Central memory CD8-positive, alpha-beta T cell (primary cell): Measurements from ENCODE around the gene BST1.
A peak's percentile ranks its signal among the peaks of the same experiment; 100 is the strongest.

Experiments used
- ATAC-seq: fragments of 150-1000 bp; cut with Tn5 transposase; replicated peaks from 2 replicates; pipeline ENCODE4 v1.10.0; 2022; ENCODE audit warnings: mild to moderate bottlenecking, moderate FRiP score, moderate number of reproducible peaks; ENCODE audit not compliant: poor library complexity, severe bottlenecking; ENCODE audit errors: extremely low read depth
- DNase-seq, 2 donors: peaks; one replicate each; pipeline ENCODE4 v3.0.0; 2021; ENCODE audit warnings: low spot score in 2 of 2
- H3K27ac Mint-ChIP-seq: one replicate; pipeline ENCODE4 v1.8.0; 2022; ENCODE audit warnings: low read depth, mild to moderate bottlenecking, moderate library complexity, mixed read lengths
- H3K27me3 Mint-ChIP-seq: one replicate; pipeline ENCODE4 v1.8.0; 2022; ENCODE audit warnings: mixed read lengths
- H3K36me3 Mint-ChIP-seq: one replicate; pipeline ENCODE4 v1.8.0; 2022; ENCODE audit warnings: mild to moderate bottlenecking, moderate library complexity, mixed read lengths; ENCODE audit not compliant: insufficient read depth
- H3K4me1 Mint-ChIP-seq: one replicate; pipeline ENCODE4 v1.8.0; 2022; ENCODE audit warnings: mixed read lengths
- H3K4me3 Mint-ChIP-seq: one replicate; pipeline ENCODE4 v1.8.0; 2022; ENCODE audit warnings: mild to moderate bottlenecking, moderate library complexity, mixed read lengths
- H3K9me3 Mint-ChIP-seq: one replicate; pipeline ENCODE4 v1.8.0; 2022; ENCODE audit warnings: mixed read lengths

The BST1 gene

GRCh38 chr4:15765910-15766697 lies 63.2 kb downstream of the BST1 start:
- H3K4me3 Mint-ChIP-seq = peak overlapping the region; percentile 39
- ATAC-seq (peak; percentile 89), DNase-seq (peak; percentile 28 to 42)
- no peaks in the 10 kb centered on the region for H3K9me3 Mint-ChIP-seq
- peaks cover 4% of the 10 kb centered on the region for H3K36me3 Mint-ChIP-seq
- peak overlapping the region; percentile 5 for H3K27ac Mint-ChIP-seq
- H3K27me3 Mint-ChIP-seq = no peaks in the 10 kb centered on the region
- peaks cover 29% of the 10 kb centered on the region for H3K4me1 Mint-ChIP-seq

GRCh38 chr4:15766821-15767220 lies 64.0 kb downstream of the BST1 start:
- Mint-ChIP-seq H3K9me3 (no peaks in the 10 kb centered on the region), H3K4me3 (peak overlapping the region; percentile 39), H3K27ac (peak overlapping the region; percentile 5), H3K27me3 (no peaks in the 10 kb centered on the region), H3K36me3 (peaks cover 4% of the 10 kb centered on the region), H3K4me1 (peaks cover 36% of the 10 kb centered on the region)
- ATAC-seq (no peak), DNase-seq (no peak)

GRCh38 chr4:15769202-15769601 lies 66.3 kb downstream of the BST1 start:
- DNase-seq (no peak), ATAC-seq (no peak)
- H3K9me3 Mint-ChIP-seq = no peaks in the 10 kb centered on the region
- no peak overlapping the region for H3K4me3 Mint-ChIP-seq
- no peaks in the 10 kb centered on the region for H3K27me3 Mint-ChIP-seq
- peaks cover 35% of the 10 kb centered on the region for H3K4me1 Mint-ChIP-seq
- H3K36me3 Mint-ChIP-seq = peaks cover 4% of the 10 kb centered on the region
- no peak overlapping the region for H3K27ac Mint-ChIP-seq

- Mint-ChIP-seq H3K27ac (peak overlapping the region; percentile 26), H3K4me3 (no peak overlapping the region), H3K36me3 (peaks cover 1% of the 10 kb centered on the region), H3K4me1 (peaks cover 22% of the 10 kb centered on the region), H3K27me3 (no peaks in the 10 kb centered on the region), H3K9me3 (no peaks in the 10 kb centered on the region)
- peak; percentile 59 for ATAC-seq
- no peak for DNase-seq
These were observed 68.6 kb downstream of the BST1 start for GRCh38 chr4:15771216-15772058.

GRCh38 chr4:15774020-15774420 lies 71.2 kb downstream of the BST1 start:
- ATAC-seq = no peak

DNA sequence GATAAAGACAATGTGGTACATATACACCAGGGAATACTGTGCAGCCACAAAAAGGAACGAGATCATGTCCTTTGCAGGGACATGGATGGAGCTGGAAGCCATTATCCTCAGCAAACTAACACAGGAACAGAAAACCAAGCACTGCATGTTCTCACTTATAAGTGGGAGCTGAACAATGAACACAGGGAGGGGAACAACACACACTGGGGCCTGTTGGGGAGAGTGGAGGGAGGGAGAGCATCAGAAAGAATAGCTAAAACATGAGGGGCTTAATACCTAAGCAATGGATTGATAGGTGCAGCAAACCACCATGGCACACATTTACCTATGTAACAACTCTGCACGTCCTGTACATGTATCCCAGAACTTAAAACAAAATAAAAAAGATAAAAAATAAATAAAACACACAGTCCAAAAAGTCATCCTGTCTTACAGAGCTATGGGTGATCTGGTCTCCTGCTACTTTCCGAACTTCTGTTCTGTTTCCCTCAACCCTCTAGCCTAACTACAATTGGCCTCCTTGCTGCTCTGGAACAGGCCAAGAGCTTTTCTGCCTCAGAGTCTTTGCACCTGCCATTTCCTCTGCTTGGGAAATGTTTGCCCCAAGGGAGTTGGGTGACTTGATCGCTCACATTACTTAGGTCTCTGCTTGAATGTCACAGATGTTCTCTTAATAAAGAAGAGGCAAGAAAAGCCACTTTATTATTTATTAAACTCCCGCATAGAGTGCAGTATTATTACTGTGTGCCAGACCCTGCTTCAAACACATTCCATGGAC lies 74.2 kb downstream of the BST1 start:
- peaks cover 38% of the 10 kb centered on the region for H3K4me1 Mint-ChIP-seq
- no peak for DNase-seq
- H3K27me3 Mint-ChIP-seq = peaks cover 6% of the 10 kb centered on the region
- H3K27ac Mint-ChIP-seq = no peak overlapping the region
- ATAC-seq = no peak
- H3K9me3 Mint-ChIP-seq = no peaks in the 10 kb centered on the region
- peaks cover 3% of the 10 kb centered on the region for H3K36me3 Mint-ChIP-seq
- H3K4me3 Mint-ChIP-seq = no peak overlapping the region

More at GRCh38 chr4:15774020-15774420, 71.2 kb downstream of the BST1 start:
- Mint-ChIP-seq H3K4me1 (peaks cover 25% of the 10 kb centered on the region), H3K36me3 (peaks cover 1% of the 10 kb centered on the region), H3K9me3 (no peaks in the 10 kb centered on the region), H3K27ac (no peak overlapping the region), H3K4me3 (no peak overlapping the region), H3K27me3 (no peaks in the 10 kb centered on the region)
- no peak for DNase-seq

DNA sequence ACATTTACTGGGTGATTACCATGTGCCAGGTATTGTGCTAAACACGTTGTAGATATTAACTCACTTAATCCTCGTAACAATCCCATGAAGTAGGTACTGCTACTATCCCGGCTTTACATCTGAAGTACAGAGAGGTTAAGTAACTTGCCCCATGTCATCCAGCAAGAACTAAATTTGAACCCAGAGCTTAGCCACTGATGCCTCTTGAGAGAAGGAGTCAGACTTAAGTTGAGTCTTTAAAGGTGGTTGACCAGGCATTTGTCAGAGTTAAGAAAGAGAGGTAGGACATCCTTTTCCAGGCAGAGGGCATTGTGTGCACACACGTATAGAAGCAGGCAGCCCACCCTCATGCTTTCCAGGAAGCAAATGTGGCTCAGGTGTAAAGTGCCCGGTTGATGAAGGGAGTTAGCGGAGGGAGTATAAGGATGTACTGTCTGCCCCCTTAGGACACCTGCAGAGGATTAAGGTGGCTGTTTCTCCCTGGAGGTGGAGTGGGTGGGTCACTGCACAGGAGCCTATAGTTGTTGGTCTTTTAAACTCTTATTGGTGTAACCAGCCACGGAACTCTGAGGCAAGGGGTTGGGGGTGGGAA lies 74.9 kb downstream of the BST1 start:
- peaks cover 9% of the 10 kb centered on the region for H3K27me3 Mint-ChIP-seq
- peak overlapping the region; percentile 75 for H3K4me3 Mint-ChIP-seq
- ATAC-seq (no peak), DNase-seq (no peak)
- H3K27ac Mint-ChIP-seq = no peak overlapping the region
- peaks cover 5% of the 10 kb centered on the region for H3K36me3 Mint-ChIP-seq
- H3K9me3 Mint-ChIP-seq = no peaks in the 10 kb centered on the region
- H3K4me1 Mint-ChIP-seq = peaks cover 36% of the 10 kb centered on the region

DNA sequence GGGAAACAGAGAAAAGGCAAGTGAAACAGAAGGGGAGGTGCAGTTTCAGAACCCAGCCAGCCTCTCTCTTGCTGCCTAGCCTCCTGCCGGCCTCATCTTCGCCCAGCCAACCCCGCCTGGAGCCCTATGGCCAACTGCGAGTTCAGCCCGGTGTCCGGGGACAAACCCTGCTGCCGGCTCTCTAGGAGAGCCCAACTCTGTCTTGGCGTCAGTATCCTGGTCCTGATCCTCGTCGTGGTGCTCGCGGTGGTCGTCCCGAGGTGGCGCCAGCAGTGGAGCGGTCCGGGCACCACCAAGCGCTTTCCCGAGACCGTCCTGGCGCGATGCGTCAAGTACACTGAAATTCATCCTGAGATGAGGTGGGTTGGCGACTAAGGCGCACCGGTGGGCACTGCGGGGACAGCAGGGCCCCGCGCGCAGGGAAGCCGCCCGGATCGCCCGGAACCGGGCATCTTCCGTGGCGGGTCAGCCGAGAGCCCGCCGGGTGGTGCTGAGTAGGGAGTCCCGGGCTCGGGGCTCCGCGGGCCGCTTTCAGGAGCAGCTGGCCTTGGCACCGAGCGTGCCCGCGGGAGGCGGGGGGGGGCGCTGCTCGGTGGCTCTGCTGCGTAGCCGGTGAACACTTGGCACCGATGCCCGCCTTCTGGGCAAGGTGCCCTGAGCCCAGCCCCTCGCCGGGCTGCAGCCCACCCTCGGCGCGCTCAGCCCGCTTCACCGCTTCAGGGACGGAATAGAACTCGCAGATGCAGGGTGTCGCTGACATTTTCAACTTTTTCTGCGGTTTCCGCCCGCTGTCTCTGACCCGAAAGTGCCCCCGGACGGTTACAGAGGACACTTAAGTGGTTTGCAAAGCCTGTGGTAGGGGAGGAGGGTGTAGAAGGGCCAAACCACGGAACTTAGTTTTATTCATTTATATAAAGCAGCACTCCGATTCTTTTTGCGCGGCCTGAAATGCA lies 75.7 kb downstream of the BST1 start, which contains the start of gene CD38:
CD38 (plus strand) TSS at position 40 of the 953 bp plus-strand sequence; CDS start at position 127, 87 bp downstream.
- Mint-ChIP-seq H3K27ac (no peak within 1 kb of the TSS), H3K4me1 (peaks cover 36% of the 10 kb centered on the region), H3K9me3 (no peaks in the 10 kb centered on the region), H3K27me3 (peaks cover 12% of the 10 kb centered on the region), H3K4me3 (peak within 1 kb of the TSS; percentile 75), H3K36me3 (peaks cover 5% of the 10 kb centered on the region)
- ATAC-seq (peak; percentile 61), DNase-seq (peak; percentile 25 to 35)

DNA sequence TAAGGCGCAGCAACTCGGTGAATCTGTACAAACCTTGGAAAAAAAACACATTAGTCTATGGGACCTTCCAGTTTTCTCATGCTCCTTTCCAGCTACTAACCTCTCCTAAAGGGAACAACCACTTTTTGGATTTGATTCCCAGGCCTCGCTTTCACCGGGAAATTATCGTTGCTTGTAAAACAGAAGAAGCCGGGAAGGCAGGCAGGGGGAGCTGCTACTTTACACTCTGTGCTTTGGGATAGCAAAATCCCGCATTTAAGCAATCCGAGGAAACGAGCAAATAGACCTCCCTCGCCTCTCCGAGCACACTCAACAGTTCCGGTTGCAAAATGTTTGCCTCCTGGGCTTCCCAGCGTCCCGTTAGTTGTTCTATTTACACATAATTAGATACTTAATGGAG lies 76.4 kb downstream of the BST1 start:
- Mint-ChIP-seq H3K4me1 (peaks cover 36% of the 10 kb centered on the region), H3K36me3 (peaks cover 5% of the 10 kb centered on the region), H3K27me3 (peaks cover 19% of the 10 kb centered on the region), H3K27ac (no peak overlapping the region), H3K9me3 (no peaks in the 10 kb centered on the region), H3K4me3 (peak overlapping the region; percentile 75)
- ATAC-seq = no peak
- no peak for DNase-seq

- ATAC-seq (no peak), DNase-seq (no peak)
- no peaks in the 10 kb centered on the region for H3K9me3 Mint-ChIP-seq
- peaks cover 36% of the 10 kb centered on the region for H3K4me1 Mint-ChIP-seq
- peaks cover 6% of the 10 kb centered on the region for H3K36me3 Mint-ChIP-seq
- peaks cover 24% of the 10 kb centered on the region for H3K27me3 Mint-ChIP-seq
- H3K27ac Mint-ChIP-seq = no peak overlapping the region
- H3K4me3 Mint-ChIP-seq = peak overlapping the region; percentile 75
These were observed 76.9 kb downstream of the BST1 start for GRCh38 chr4:15779809-15780208.

GRCh38 chr4:15781427-15782095 lies 78.7 kb downstream of the BST1 start:
- Mint-ChIP-seq H3K9me3 (no peaks in the 10 kb centered on the region), H3K27ac (peak overlapping the region; percentile 39), H3K36me3 (peaks cover 7% of the 10 kb centered on the region), H3K4me3 (no peak overlapping the region), H3K4me1 (peaks cover 36% of the 10 kb centered on the region), H3K27me3 (peaks cover 26% of the 10 kb centered on the region)
- DNase-seq (no peak), ATAC-seq (no peak)
